Natural killer cell (primary cell): Measurements from ENCODE around the gene LRIG1. TPM values are rescaled to one million over a fixed set of nuclear protein-coding genes. Genes with fewer than 3 reads are reported as not detected.

ENCODE experiments used
- ATAC-seq, 3 donors: fragments of 150-1000 bp in 2 of 3; fragments of 200-7000 bp in 1 of 3; cut with Tn5 transposase; 1 replicate in 1 of 3; 2 replicates in 2 of 3; pipeline ENCODE4 v1.10.0; 2021; ENCODE audit warnings: mild to moderate bottlenecking in 2 of 3, moderate library complexity in 2 of 3
- DNase-seq, 2 donors: peaks; one replicate each; pipeline versions ENCODE4 v3.0.0 to v3.0.0-alpha.2; 2013 to 2021; ENCODE audit warnings: mixed read lengths in 1 of 2
- H3K27ac ChIP-seq: one replicate; pipeline ENCODE4 v1.5.1; 2013; ENCODE audit warnings: mild to moderate bottlenecking, low read length
- H3K27me3 ChIP-seq: one replicate; pipeline ENCODE4 v1.6.1; 2013; ENCODE audit warnings: low read length; ENCODE audit not compliant: control insufficient read depth, insufficient read depth
- H3K36me3 ChIP-seq: one replicate; pipeline ENCODE4 v1.6.1; 2013; ENCODE audit warnings: low read length; ENCODE audit not compliant: control insufficient read depth, insufficient read depth
- H3K4me1 ChIP-seq: one replicate; pipeline ENCODE4 v1.6.1; 2013; ENCODE audit warnings: low read length; ENCODE audit not compliant: control insufficient read depth, insufficient read depth
- H3K4me3 ChIP-seq: one replicate; pipeline ENCODE4 v1.5.1; 2013; ENCODE audit warnings: low read length
- H3K9me3 ChIP-seq: one replicate; pipeline ENCODE4 v1.6.1; 2013; ENCODE audit warnings: low read length; ENCODE audit not compliant: control insufficient read depth, insufficient read depth
- H3K27ac Mint-ChIP-seq, 2 donors: one replicate each; pipeline ENCODE4 v1.8.0; 2022; ENCODE audit warnings: mild to moderate bottlenecking in 2 of 2, mixed read lengths in 2 of 2, moderate library complexity in 1 of 2
- H3K27me3 Mint-ChIP-seq, 2 donors: one replicate each; pipeline ENCODE4 v1.8.0; 2022; ENCODE audit warnings: low read depth in 2 of 2, mixed read lengths in 2 of 2
- H3K36me3 Mint-ChIP-seq: one replicate; pipeline ENCODE4 v1.8.0; 2022; ENCODE audit warnings: mixed read lengths
- H3K4me1 Mint-ChIP-seq, 2 donors: one replicate each; pipeline ENCODE4 v1.8.0; 2022; ENCODE audit warnings: mixed read lengths in 2 of 2
- H3K4me3 Mint-ChIP-seq: one replicate; pipeline ENCODE4 v1.8.0; 2022; ENCODE audit warnings: mild to moderate bottlenecking, moderate library complexity, mixed read lengths
- H3K9me3 Mint-ChIP-seq, 2 donors: one replicate each; pipeline ENCODE4 v1.8.0; 2022; ENCODE audit warnings: mixed read lengths in 2 of 2
- WGBS: methylation state at CpG from one replicate; pipeline ENCODE4 v1.1.7; 2013; ENCODE audit warnings: missing lambda C conversion rate; ENCODE audit not compliant: insufficient coverage; 5-methylcytosine and 5-hydroxymethylcytosine counted together
- intact Hi-C: fragments of 100-400 bp; cut with micrococcal nuclease; formaldehyde crosslinking; loops from one replicate; pipeline ENCODE4 v1.14.2; 2022
- total RNA-seq, 4 donors: library from RNA; stranded (reverse); fragments of 120-200 nt in 1 of 4; gene quantifications; one replicate each; pipeline versions ENCODE4 v1.2.3 to v1.2.4, GENCODE V29; 2013 to 2022
- TF ChIP-seq, protein P1 (sequence below): fragments of 200-600 bp; IDR thresholded peaks from one replicate; pipeline ENCODE4 v1.8.0; 2022; ENCODE audit warnings: antibody characterized with exemption

The LRIG1 gene
- total RNA-seq, 3 donors from 2014 or later (not counting 1 experiment from before 2014, with no cell fraction given) = 5.5 to 10.6 (median 8.5) TPM

DNA sequence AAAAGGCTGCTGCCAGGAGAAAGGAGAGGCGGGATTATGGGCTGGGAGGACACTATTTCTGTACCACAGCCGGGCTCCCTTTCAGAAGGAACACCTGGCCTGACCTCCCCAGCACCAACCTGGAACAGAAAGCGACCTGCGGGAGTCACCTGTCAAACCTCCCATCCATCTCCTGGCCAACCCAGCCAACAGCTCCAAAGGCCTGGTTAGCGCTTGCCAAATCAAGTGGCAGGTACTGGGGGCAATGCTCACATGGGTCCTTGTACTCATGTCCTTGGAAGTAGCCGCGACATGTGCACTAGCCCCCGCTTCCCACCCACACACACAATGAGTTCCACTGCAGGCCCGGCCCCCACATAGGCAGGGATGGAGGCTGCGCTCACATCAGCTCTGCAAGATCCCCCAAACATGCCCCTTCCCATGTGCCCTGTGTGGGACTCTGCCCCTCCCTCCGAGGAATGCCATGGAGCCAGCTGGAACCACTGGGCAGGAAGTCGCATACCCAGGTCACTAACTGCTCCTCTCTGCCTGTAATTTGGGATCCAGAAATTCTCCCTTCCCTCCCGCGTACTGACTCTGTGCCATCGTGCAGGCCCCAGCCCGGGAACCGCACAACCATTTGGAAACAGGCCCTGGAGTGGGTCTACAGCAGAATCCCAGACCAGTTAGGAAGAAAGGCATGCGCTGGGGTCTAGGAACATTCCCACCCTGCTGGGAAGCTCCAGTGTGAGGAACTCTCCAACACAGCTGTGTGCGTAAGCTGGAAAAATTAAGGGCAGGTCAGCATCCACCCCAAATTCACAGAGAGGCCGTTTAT lies 98.9 kb downstream of the LRIG1 start:
- Mint-ChIP-seq H3K27ac (no peak overlapping the region), H3K27me3 (no peaks in the 10 kb centered on the region), H3K4me3 (no peak overlapping the region), H3K36me3 (no peaks in the 10 kb centered on the region), H3K9me3 (no peaks in the 10 kb centered on the region), H3K4me1 (no peaks in the 10 kb centered on the region)
- TF ChIP-seq, protein P1, sequence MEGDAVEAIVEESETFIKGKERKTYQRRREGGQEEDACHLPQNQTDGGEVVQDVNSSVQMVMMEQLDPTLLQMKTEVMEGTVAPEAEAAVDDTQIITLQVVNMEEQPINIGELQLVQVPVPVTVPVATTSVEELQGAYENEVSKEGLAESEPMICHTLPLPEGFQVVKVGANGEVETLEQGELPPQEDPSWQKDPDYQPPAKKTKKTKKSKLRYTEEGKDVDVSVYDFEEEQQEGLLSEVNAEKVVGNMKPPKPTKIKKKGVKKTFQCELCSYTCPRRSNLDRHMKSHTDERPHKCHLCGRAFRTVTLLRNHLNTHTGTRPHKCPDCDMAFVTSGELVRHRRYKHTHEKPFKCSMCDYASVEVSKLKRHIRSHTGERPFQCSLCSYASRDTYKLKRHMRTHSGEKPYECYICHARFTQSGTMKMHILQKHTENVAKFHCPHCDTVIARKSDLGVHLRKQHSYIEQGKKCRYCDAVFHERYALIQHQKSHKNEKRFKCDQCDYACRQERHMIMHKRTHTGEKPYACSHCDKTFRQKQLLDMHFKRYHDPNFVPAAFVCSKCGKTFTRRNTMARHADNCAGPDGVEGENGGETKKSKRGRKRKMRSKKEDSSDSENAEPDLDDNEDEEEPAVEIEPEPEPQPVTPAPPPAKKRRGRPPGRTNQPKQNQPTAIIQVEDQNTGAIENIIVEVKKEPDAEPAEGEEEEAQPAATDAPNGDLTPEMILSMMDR = no peak
- Histone ChIP-seq H3K27ac (no peak overlapping the region), H3K9me3 (no peaks in the 10 kb centered on the region), H3K36me3 (no peaks in the 10 kb centered on the region), H3K4me1 (no peaks in the 10 kb centered on the region), H3K4me3 (no peak overlapping the region), H3K27me3 (no peaks in the 10 kb centered on the region)
- no peak for DNase-seq
- WGBS = 96% methylated on average over 20 of the region's 20 CpGs
- intact Hi-C loops = no loop called here
- no peak for ATAC-seq

DNA sequence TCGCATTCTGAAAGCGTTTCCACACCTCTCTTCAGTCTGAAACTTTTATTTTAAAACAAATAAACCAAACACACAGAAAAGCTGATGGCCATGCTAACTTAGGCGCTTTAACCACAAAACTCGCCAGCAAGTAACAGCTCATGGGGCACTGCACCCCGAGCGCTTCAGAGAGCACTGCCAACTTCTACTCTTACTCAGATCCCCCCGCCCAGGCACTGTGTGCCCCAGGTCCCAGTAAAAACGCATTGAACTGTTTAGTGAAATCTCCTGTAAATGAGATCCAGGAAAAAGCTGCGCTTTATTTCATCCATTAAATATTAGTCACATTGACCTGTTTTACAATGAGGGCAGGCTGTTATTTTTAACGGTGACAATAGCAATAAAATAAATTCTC lies 99.7 kb downstream of the LRIG1 start:
- Mint-ChIP-seq H3K36me3 (no peaks in the 10 kb centered on the region), H3K4me3 (no peak overlapping the region)

DNA sequence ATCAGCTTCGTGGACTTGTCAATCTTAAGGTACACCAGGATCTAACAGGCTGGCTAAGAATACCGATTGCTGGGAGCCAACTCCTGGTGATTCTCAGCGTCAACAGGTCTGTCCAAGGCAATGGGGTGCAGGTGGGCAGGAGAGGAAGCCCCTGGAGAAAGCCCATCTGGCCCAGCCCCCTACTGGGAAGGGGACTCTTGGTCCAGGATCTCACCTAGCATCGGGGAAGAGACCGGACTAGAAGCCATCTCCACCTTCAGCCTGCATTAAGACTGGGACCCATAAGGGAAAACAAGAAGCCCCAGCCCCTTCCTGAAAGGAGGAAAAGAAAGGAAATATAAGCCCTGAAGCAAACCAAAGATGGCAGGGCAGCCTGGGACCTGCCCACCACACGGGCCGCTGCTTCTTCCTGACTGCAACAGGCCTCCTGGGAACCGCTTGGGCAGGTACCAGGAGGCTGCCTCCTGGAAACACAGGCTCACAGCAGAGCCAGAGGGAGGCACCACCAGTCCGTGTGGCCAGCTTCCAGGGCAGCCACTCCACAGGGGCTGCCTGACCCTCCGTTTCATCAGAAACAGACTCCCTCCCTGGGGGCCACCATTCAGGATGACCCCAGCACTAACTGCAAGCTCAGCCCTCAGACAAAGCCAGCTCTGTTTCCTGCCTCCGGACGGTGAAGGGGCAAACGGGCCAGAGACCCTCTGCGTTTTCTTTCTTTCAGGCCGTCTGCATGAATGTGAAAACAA lies 100.2 kb downstream of the LRIG1 start:
- Histone ChIP-seq H3K9me3 (no peaks in the 10 kb centered on the region), H3K4me1 (no peaks in the 10 kb centered on the region), H3K27ac (no peak overlapping the region), H3K36me3 (no peaks in the 10 kb centered on the region), H3K4me3 (no peak overlapping the region), H3K27me3 (no peaks in the 10 kb centered on the region)
- intact Hi-C loops = no loop called here
- Mint-ChIP-seq H3K27ac (no peak overlapping the region), H3K4me3 (no peak overlapping the region), H3K27me3 (no peaks in the 10 kb centered on the region), H3K36me3 (no peaks in the 10 kb centered on the region), H3K4me1 (no peaks in the 10 kb centered on the region), H3K9me3 (no peaks in the 10 kb centered on the region)
- ATAC-seq (no peak), DNase-seq (no peak)
- TF ChIP-seq, protein P1 = no peak
- WGBS = 86% methylated on average over 15 of the region's 15 CpGs

More for the DNA sequence above, 99.7 kb downstream of the LRIG1 start:
- H3K4me1 Mint-ChIP-seq = no peaks in the 10 kb centered on the region
- H3K27me3 Mint-ChIP-seq = no peaks in the 10 kb centered on the region
- H3K36me3 ChIP-seq = no peaks in the 10 kb centered on the region
- H3K4me1 ChIP-seq = no peaks in the 10 kb centered on the region
- ATAC-seq (no peak), DNase-seq (no peak)
- H3K27ac Mint-ChIP-seq = no peak overlapping the region
- intact Hi-C loops = no loop called here
- 74% methylated on average over 10 of the region's 10 CpGs for WGBS
- no peak overlapping the region for H3K27ac ChIP-seq
- TF ChIP-seq, protein P1 = no peak
- H3K9me3 ChIP-seq = no peaks in the 10 kb centered on the region
- H3K4me3 ChIP-seq = no peak overlapping the region
- H3K27me3 ChIP-seq = no peaks in the 10 kb centered on the region
- H3K9me3 Mint-ChIP-seq = no peaks in the 10 kb centered on the region
